T-helper 1 cell (primary cell): ENCODE measurements around the gene FCGR3B.
"Not testable (repeated sequence)": the region's sequence is repeated elsewhere in the genome, so short reads cannot be mapped to it uniquely, and the experiment has no call there.

Experiments
- DNase-seq, 5 donors: peaks; one replicate each; pipeline ENCODE4 v3.0.0-alpha.2; 2012 to 2020

FCGR3B gene

GRCh38 chr1:161638251-161638993, 7.4 kb upstream of the FCGR3B start:
- not testable (repeated sequence) for DNase-seq

GRCh38 chr1:161636976-161637375, 6.0 kb upstream of the FCGR3B start:
- not testable (repeated sequence) for DNase-seq

GRCh38 chr1:161636189-161636782, 5.3 kb upstream of the FCGR3B start:
- not testable (repeated sequence) for DNase-seq

- not testable (repeated sequence) for DNase-seq
Measured at GRCh38 chr1:161634993-161635392, 4.0 kb upstream of the FCGR3B start.

- not testable (repeated sequence) for DNase-seq
Measured at GRCh38 chr1:161630128-161630742, 741 bp downstream of the FCGR3B start.

GRCh38 chr1:161626445-161627146, 4.4 kb downstream of the FCGR3B start:
- DNase-seq = not testable (repeated sequence)

GRCh38 chr1:161624605-161625004, 6.4 kb downstream of the FCGR3B start:
- DNase-seq = not testable (repeated sequence)

GRCh38 chr1:161623401-161624051, 7.5 kb downstream of the FCGR3B start:
- DNase-seq = peak in 1 of 5 donors; percentile 4

- not testable (repeated sequence) for DNase-seq
Measured at GRCh38 chr1:161622054-161622453, 8.9 kb downstream of the FCGR3B start.

GRCh38 chr1:161621181-161622000, 9.6 kb downstream of the FCGR3B start:
- DNase-seq = peak; percentile 51 to 75 (median 65)

GRCh38 chr1:161620399-161620798, 10.6 kb downstream of the FCGR3B start:
- DNase-seq = not testable (repeated sequence)

- not testable (repeated sequence) for DNase-seq
Measured at GRCh38 chr1:161618517-161618916, 12.5 kb downstream of the FCGR3B start.

GRCh38 chr1:161616417-161616816, 14.6 kb downstream of the FCGR3B start:
- not testable (repeated sequence) for DNase-seq

GRCh38 chr1:161613142-161613514, 17.8 kb downstream of the FCGR3B start:
- not testable (repeated sequence) for DNase-seq

GRCh38 chr1:161612322-161613141, 18.4 kb downstream of the FCGR3B start:
- DNase-seq = peak; percentile 84 to 90 (median 87)

- DNase-seq = peak in 1 of 5 donors; percentile 5
Measured at GRCh38 chr1:161611866-161612321, 19.1 kb downstream of the FCGR3B start.

- DNase-seq = not testable (repeated sequence)
Measured at GRCh38 chr1:161610198-161610597, 20.8 kb downstream of the FCGR3B start.

GRCh38 chr1:161606541-161607336, 24.2 kb downstream of the FCGR3B start:
- not testable (repeated sequence) for DNase-seq

GRCh38 chr1:161605762-161606540, 25.0 kb downstream of the FCGR3B start:
- not testable (repeated sequence) for DNase-seq
